GM23338 (cell line): ENCODE results near the gene CDC6. TPM values are rescaled to one million over a fixed set of nuclear protein-coding genes. Genes with fewer than 3 reads are reported as not detected.

Experiments used
- ATAC-seq: fragments of 200-7000 bp; cut with Tn5 transposase; 3 replicates; pipeline ENCODE4 v1.9.1; 2020
- DNase-seq: peaks from one replicate; pipeline ENCODE4 v3.0.0-alpha.2; 2015; ENCODE audit warnings: low spot score
- H2AFZ ChIP-seq: fragments of 200-600 bp; sonication (generic); 2 replicates; pipeline ENCODE4 v1.8.0; 2016; ENCODE audit warnings: antibody characterized with exemption, mild to moderate bottlenecking, moderate library complexity
- H3F3A ChIP-seq: fragments of 200-600 bp; sonication (generic); replicated peaks from 2 replicates; pipeline ENCODE4 v1.8.0; 2017; ENCODE audit warnings: antibody characterized with exemption, mixed run types, low read depth
- H3K27ac ChIP-seq: fragments of 200-600 bp; sonication (generic); 2 replicates; pipeline ENCODE4 v1.6.1; 2016; ENCODE audit warnings: low read depth
- H3K27me3 ChIP-seq: fragments of 200-600 bp; sonication (generic); 2 replicates; pipeline ENCODE4 v1.8.0; 2016; ENCODE audit warnings: mild to moderate bottlenecking, mixed run types, moderate library complexity; ENCODE audit not compliant: insufficient read depth
- H3K36me3 ChIP-seq: fragments of 200-600 bp; sonication (generic); 2 replicates; pipeline ENCODE4 v1.8.0; 2016; ENCODE audit warnings: mild to moderate bottlenecking; ENCODE audit not compliant: insufficient read depth
- H3K4me1 ChIP-seq: fragments of 200-600 bp; sonication (generic); 2 replicates; pipeline ENCODE4 v1.8.0; 2016; ENCODE audit warnings: mild to moderate bottlenecking, moderate library complexity; ENCODE audit not compliant: insufficient read depth
- H3K4me2 ChIP-seq: fragments of 200-600 bp; sonication (generic); 2 replicates; pipeline ENCODE4 v1.7.1; 2017; ENCODE audit warnings: mixed run types
- H3K4me3 ChIP-seq: fragments of 200-600 bp; sonication (generic); 2 replicates; pipeline ENCODE4 v1.6.1; 2016; ENCODE audit warnings: mixed run types
- H3K79me2 ChIP-seq: fragments of 200-600 bp; sonication (generic); replicated peaks from 2 replicates; pipeline ENCODE4 v1.8.0; 2017; ENCODE audit warnings: mild to moderate bottlenecking; ENCODE audit not compliant: insufficient read depth
- H3K9me2 ChIP-seq: fragments of 200-600 bp; sonication (generic); 2 replicates; pipeline ENCODE4 v1.8.0; 2017; ENCODE audit not compliant: insufficient read depth
- H4K20me1 ChIP-seq: fragments of 200-600 bp; sonication (generic); replicated peaks from 2 replicates; pipeline ENCODE4 v1.8.0; 2017; ENCODE audit warnings: mild to moderate bottlenecking; ENCODE audit not compliant: insufficient read depth
- H3K27ac Mint-ChIP-seq: 2 replicates; pipeline ENCODE4 v1.8.0; 2020; ENCODE audit warnings: inconsistent platforms, mild to moderate bottlenecking, moderate library complexity, mixed read lengths
- H3K27me3 Mint-ChIP-seq: 3 replicates; pipeline ENCODE4 v1.8.0; 2022; ENCODE audit warnings: low read depth, mild to moderate bottlenecking, moderate library complexity, mixed read lengths, inconsistent platforms; ENCODE audit not compliant: insufficient read depth, poor library complexity
- H3K36me3 Mint-ChIP-seq: 3 replicates; pipeline ENCODE4 v1.8.0; 2021; ENCODE audit warnings: low read depth, mild to moderate bottlenecking, inconsistent platforms, moderate library complexity, mixed read lengths
- H3K4me1 Mint-ChIP-seq: 3 replicates; pipeline ENCODE4 v1.8.0; 2020; ENCODE audit warnings: mild to moderate bottlenecking, inconsistent platforms, mixed read lengths
- H3K4me3 Mint-ChIP-seq: 3 replicates; pipeline ENCODE4 v1.8.0; 2021; ENCODE audit warnings: moderate library complexity, mild to moderate bottlenecking, inconsistent platforms, mixed read lengths
- H3K9me3 Mint-ChIP-seq: 3 replicates; pipeline ENCODE4 v1.8.0; 2020; ENCODE audit warnings: moderate library complexity, mild to moderate bottlenecking, inconsistent platforms, mixed read lengths
- CREB1 ChIP-seq: fragments of 250-450 bp; sonication (Bioruptor Pico); IDR thresholded peaks from 2 replicates; pipeline ENCODE4 v1.5.0; 2020; ENCODE audit warnings: low read depth, mild to moderate bottlenecking, moderate library complexity
- EZH2phosphoT487 ChIP-seq: fragments of 200-600 bp; sonication (generic); IDR thresholded peaks from one replicate; pipeline ENCODE4 v1.8.1; 2018; ENCODE audit warnings: antibody characterized with exemption; ENCODE audit not compliant: unreplicated experiment
- JUNB ChIP-seq: IDR thresholded peaks from one replicate; pipeline ENCODE4 v1.6.1; 2016; ENCODE audit warnings: antibody characterized with exemption; ENCODE audit not compliant: unreplicated experiment
- NANOG ChIP-seq: IDR thresholded peaks from 2 replicates; pipeline ENCODE4 v1.6.1; 2016; ENCODE audit warnings: antibody characterized with exemption, borderline replicate concordance
- POLR2AphosphoS5 ChIP-seq: IDR thresholded peaks from 2 replicates; pipeline ENCODE4 v1.6.1; 2016; ENCODE audit warnings: antibody characterized with exemption, low read depth
- STAT1 ChIP-seq: IDR thresholded peaks from one replicate; pipeline ENCODE4 v1.6.1; 2016; ENCODE audit warnings: antibody characterized with exemption; ENCODE audit not compliant: unreplicated experiment
- ZNF114 ChIP-seq: fragments of 250-450 bp; sonication (Bioruptor Pico); IDR thresholded peaks from 2 replicates; pipeline ENCODE4 v1.5.0; 2020; ENCODE audit warnings: mild to moderate bottlenecking, moderate library complexity
- ZNF331 ChIP-seq: fragments of 250-450 bp; sonication (Bioruptor Pico); IDR thresholded peaks from 2 replicates; pipeline ENCODE4 v1.5.0; 2020; ENCODE audit warnings: low read depth, mild to moderate bottlenecking, moderate library complexity
- polyA plus RNA-seq: library from polyadenylated mRNA; unstranded; fragments of >200 nt; fragmentation: Nextera tagmentation; extraction: Ambion mirVana; gene quantifications from 2 replicates; pipeline ENCODE4 v1.2.1, GENCODE V29; 2016
- total RNA-seq: library from RNA; depleted of rRNA; stranded (reverse); fragments of >200 nt; shearing (Covaris generic); gene quantifications from 2 replicates; pipeline ENCODE4 v1.2.3, GENCODE V29; 2014
- TF ChIP-seq, protein P1 (sequence below), 2 experiments: fragments of 200-600 bp in 1 of 2; sonication (generic) in 1 of 2; conservative IDR thresholded peaks; 2 replicates each; pipeline versions ENCODE4 v1.5.1 to v1.6.1; 2016 to 2017; ENCODE audit warnings: antibody characterized with exemption in 2 of 2, low read depth in 2 of 2, mild to moderate bottlenecking in 2 of 2, moderate library complexity in 1 of 2
- TF ChIP-seq, protein P2 (sequence below): IDR thresholded peaks from 2 replicates; pipeline ENCODE4 v1.6.1; 2016; ENCODE audit warnings: antibody characterized with exemption
- TF ChIP-seq, protein P3 (sequence below): fragments of 250-450 bp; sonication (Bioruptor Pico); IDR thresholded peaks from 2 replicates; pipeline ENCODE4 v1.5.0; 2020; ENCODE audit warnings: mild to moderate bottlenecking, moderate library complexity
- TF ChIP-seq, protein P4 (sequence below): IDR thresholded peaks from one replicate; pipeline ENCODE4 v1.6.1; 2018; ENCODE audit warnings: antibody characterized with exemption; ENCODE audit not compliant: unreplicated experiment

CDC6 gene
- total and polyA plus RNA-seq, 2 experiments from 2014 or later, result 46.2 to 79.9 TPM

DNA sequence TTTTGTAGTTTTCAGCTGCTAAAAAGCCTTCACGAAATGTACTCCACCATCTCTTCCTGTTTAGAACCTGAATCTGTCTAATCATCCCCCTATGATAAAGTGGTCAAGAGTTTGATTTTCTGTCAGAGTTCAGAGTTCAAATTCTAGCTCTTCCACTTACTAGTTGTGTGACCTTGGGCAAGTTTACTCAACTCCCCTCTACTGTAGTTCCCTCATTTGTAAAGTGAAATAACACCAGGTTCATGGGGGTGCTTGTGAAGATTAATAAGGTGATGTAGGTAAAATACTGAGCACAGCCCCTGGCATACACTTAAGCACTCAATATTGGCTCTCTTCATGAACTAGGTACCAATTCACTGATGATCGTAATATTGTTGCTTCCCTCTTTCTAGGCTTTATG is 1.2 kb upstream of the CDC6 start:
- TF ChIP-seq STAT1, result no peak
- TF ChIP-seq POLR2AphosphoS5, result no peak
- TF ChIP-seq CREB1 (CRISPR knock-in tag), result no peak
- TF ChIP-seq, protein P1, sequence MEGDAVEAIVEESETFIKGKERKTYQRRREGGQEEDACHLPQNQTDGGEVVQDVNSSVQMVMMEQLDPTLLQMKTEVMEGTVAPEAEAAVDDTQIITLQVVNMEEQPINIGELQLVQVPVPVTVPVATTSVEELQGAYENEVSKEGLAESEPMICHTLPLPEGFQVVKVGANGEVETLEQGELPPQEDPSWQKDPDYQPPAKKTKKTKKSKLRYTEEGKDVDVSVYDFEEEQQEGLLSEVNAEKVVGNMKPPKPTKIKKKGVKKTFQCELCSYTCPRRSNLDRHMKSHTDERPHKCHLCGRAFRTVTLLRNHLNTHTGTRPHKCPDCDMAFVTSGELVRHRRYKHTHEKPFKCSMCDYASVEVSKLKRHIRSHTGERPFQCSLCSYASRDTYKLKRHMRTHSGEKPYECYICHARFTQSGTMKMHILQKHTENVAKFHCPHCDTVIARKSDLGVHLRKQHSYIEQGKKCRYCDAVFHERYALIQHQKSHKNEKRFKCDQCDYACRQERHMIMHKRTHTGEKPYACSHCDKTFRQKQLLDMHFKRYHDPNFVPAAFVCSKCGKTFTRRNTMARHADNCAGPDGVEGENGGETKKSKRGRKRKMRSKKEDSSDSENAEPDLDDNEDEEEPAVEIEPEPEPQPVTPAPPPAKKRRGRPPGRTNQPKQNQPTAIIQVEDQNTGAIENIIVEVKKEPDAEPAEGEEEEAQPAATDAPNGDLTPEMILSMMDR (conservative IDR thresholded peaks at IDR 0.05; ENCODE audit: low read depth in 2 of 2), result no peak
- TF ChIP-seq ZNF331, result no peak
- no peak for TF ChIP-seq JUNB
- TF ChIP-seq, protein P2, sequence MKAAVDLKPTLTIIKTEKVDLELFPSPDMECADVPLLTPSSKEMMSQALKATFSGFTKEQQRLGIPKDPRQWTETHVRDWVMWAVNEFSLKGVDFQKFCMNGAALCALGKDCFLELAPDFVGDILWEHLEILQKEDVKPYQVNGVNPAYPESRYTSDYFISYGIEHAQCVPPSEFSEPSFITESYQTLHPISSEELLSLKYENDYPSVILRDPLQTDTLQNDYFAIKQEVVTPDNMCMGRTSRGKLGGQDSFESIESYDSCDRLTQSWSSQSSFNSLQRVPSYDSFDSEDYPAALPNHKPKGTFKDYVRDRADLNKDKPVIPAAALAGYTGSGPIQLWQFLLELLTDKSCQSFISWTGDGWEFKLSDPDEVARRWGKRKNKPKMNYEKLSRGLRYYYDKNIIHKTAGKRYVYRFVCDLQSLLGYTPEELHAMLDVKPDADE, result no peak
- no peak for TF ChIP-seq ZNF114 (CRISPR knock-in tag)
- TF ChIP-seq, protein P3, sequence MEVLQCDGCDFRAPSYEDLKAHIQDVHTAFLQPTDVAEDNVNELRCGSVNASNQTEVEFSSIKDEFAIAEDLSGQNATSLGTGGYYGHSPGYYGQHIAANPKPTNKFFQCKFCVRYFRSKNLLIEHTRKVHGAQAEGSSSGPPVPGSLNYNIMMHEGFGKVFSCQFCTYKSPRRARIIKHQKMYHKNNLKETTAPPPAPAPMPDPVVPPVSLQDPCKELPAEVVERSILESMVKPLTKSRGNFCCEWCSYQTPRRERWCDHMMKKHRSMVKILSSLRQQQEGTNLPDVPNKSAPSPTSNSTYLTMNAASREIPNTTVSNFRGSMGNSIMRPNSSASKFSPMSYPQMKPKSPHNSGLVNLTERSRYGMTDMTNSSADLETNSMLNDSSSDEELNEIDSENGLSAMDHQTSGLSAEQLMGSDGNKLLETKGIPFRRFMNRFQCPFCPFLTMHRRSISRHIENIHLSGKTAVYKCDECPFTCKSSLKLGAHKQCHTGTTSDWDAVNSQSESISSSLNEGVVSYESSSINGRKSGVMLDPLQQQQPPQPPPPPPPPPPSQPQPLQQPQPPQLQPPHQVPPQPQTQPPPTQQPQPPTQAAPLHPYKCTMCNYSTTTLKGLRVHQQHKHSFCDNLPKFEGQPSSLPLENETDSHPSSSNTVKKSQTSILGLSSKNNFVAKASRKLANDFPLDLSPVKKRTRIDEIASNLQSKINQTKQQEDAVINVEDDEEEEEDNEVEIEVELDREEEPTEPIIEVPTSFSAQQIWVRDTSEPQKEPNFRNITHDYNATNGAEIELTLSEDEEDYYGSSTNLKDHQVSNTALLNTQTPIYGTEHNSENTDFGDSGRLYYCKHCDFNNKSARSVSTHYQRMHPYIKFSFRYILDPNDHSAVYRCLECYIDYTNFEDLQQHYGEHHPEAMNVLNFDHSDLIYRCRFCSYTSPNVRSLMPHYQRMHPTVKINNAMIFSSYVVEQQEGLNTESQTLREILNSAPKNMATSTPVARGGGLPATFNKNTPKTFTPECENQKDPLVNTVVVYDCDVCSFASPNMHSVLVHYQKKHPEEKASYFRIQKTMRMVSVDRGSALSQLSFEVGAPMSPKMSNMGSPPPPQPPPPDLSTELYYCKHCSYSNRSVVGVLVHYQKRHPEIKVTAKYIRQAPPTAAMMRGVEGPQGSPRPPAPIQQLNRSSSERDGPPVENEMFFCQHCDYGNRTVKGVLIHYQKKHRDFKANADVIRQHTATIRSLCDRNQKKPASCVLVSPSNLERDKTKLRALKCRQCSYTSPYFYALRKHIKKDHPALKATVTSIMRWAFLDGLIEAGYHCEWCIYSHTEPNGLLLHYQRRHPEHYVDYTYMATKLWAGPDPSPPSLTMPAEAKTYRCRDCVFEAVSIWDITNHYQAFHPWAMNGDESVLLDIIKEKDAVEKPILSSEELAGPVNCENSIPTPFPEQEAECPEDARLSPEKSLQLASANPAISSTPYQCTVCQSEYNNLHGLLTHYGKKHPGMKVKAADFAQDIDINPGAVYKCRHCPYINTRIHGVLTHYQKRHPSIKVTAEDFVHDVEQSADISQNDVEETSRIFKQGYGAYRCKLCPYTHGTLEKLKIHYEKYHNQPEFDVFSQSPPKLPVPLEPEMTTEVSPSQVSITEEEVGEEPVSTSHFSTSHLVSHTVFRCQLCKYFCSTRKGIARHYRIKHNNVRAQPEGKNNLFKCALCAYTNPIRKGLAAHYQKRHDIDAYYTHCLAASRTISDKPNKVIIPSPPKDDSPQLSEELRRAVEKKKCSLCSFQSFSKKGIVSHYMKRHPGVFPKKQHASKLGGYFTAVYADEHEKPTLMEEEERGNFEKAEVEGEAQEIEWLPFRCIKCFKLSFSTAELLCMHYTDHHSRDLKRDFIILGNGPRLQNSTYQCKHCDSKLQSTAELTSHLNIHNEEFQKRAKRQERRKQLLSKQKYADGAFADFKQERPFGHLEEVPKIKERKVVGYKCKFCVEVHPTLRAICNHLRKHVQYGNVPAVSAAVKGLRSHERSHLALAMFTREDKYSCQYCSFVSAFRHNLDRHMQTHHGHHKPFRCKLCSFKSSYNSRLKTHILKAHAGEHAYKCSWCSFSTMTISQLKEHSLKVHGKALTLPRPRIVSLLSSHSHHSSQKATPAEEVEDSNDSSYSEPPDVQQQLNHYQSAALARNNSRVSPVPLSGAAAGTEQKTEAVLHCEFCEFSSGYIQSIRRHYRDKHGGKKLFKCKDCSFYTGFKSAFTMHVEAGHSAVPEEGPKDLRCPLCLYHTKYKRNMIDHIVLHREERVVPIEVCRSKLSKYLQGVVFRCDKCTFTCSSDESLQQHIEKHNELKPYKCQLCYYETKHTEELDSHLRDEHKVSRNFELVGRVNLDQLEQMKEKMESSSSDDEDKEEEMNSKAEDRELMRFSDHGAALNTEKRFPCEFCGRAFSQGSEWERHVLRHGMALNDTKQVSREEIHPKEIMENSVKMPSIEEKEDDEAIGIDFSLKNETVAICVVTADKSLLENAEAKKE (CRISPR knock-in tag), result no peak
- TF ChIP-seq, protein P4, sequence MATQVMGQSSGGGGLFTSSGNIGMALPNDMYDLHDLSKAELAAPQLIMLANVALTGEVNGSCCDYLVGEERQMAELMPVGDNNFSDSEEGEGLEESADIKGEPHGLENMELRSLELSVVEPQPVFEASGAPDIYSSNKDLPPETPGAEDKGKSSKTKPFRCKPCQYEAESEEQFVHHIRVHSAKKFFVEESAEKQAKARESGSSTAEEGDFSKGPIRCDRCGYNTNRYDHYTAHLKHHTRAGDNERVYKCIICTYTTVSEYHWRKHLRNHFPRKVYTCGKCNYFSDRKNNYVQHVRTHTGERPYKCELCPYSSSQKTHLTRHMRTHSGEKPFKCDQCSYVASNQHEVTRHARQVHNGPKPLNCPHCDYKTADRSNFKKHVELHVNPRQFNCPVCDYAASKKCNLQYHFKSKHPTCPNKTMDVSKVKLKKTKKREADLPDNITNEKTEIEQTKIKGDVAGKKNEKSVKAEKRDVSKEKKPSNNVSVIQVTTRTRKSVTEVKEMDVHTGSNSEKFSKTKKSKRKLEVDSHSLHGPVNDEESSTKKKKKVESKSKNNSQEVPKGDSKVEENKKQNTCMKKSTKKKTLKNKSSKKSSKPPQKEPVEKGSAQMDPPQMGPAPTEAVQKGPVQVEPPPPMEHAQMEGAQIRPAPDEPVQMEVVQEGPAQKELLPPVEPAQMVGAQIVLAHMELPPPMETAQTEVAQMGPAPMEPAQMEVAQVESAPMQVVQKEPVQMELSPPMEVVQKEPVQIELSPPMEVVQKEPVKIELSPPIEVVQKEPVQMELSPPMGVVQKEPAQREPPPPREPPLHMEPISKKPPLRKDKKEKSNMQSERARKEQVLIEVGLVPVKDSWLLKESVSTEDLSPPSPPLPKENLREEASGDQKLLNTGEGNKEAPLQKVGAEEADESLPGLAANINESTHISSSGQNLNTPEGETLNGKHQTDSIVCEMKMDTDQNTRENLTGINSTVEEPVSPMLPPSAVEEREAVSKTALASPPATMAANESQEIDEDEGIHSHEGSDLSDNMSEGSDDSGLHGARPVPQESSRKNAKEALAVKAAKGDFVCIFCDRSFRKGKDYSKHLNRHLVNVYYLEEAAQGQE, result no peak
- TF ChIP-seq NANOG, result no peak
- TF ChIP-seq EZH2phosphoT487, result no peak
- ATAC-seq, result no peak
- Histone ChIP-seq H3K36me3 (peaks cover 17% of the 10 kb centered on the region), H2AFZ (no peak overlapping the region), H3K9me2 (no peaks in the 10 kb centered on the region), H3K27ac (no peak overlapping the region), H3K4me3 (no peak overlapping the region), H3K27me3 (no peaks in the 10 kb centered on the region), H3F3A (peaks cover 3% of the 10 kb centered on the region; the same call in 1 of the 2 replicates), H3K79me2 (peaks cover 35% of the 10 kb centered on the region), H4K20me1 (peaks cover 13% of the 10 kb centered on the region), H3K4me1 (peaks cover 17% of the 10 kb centered on the region), H3K4me2 (no peak overlapping the region)
- Mint-ChIP-seq H3K4me3 (no peak overlapping the region), H3K9me3 (peaks cover 5% of the 10 kb centered on the region; the same call in 2 of the 3 replicates), H3K36me3 (peaks cover 34% of the 10 kb centered on the region), H3K27ac (no peak overlapping the region), H3K27me3 (peaks cover 17% of the 10 kb centered on the region), H3K4me1 (peaks cover 34% of the 10 kb centered on the region)
- no peak for DNase-seq
